ENCODE results near the gene KIAA0513.

Gene KIAA0513

GRCh38 chr16:85019659-85020245, 7.8 kb upstream of the KIAA0513 start:
- no peak overlapping the region for H3K27ac ChIP-seq (replicated peaks)
- TF ChIP-seq SPI1 (IDR thresholded peaks at IDR 0.05; ENCODE audit: borderline replicate concordance, low read depth) (no peak), POLR2AphosphoS5 (IDR thresholded peaks at IDR 0.05; ENCODE audit: low read depth) (no peak), GABPA (IDR thresholded peaks at IDR 0.05; ENCODE audit: low read depth) (no peak)
- TF ChIP-seq, protein P1, sequence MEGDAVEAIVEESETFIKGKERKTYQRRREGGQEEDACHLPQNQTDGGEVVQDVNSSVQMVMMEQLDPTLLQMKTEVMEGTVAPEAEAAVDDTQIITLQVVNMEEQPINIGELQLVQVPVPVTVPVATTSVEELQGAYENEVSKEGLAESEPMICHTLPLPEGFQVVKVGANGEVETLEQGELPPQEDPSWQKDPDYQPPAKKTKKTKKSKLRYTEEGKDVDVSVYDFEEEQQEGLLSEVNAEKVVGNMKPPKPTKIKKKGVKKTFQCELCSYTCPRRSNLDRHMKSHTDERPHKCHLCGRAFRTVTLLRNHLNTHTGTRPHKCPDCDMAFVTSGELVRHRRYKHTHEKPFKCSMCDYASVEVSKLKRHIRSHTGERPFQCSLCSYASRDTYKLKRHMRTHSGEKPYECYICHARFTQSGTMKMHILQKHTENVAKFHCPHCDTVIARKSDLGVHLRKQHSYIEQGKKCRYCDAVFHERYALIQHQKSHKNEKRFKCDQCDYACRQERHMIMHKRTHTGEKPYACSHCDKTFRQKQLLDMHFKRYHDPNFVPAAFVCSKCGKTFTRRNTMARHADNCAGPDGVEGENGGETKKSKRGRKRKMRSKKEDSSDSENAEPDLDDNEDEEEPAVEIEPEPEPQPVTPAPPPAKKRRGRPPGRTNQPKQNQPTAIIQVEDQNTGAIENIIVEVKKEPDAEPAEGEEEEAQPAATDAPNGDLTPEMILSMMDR (IDR thresholded peaks at IDR 0.05; ENCODE audit: insufficient read depth, low read length) = no peak
- TF ChIP-seq, protein P2, sequence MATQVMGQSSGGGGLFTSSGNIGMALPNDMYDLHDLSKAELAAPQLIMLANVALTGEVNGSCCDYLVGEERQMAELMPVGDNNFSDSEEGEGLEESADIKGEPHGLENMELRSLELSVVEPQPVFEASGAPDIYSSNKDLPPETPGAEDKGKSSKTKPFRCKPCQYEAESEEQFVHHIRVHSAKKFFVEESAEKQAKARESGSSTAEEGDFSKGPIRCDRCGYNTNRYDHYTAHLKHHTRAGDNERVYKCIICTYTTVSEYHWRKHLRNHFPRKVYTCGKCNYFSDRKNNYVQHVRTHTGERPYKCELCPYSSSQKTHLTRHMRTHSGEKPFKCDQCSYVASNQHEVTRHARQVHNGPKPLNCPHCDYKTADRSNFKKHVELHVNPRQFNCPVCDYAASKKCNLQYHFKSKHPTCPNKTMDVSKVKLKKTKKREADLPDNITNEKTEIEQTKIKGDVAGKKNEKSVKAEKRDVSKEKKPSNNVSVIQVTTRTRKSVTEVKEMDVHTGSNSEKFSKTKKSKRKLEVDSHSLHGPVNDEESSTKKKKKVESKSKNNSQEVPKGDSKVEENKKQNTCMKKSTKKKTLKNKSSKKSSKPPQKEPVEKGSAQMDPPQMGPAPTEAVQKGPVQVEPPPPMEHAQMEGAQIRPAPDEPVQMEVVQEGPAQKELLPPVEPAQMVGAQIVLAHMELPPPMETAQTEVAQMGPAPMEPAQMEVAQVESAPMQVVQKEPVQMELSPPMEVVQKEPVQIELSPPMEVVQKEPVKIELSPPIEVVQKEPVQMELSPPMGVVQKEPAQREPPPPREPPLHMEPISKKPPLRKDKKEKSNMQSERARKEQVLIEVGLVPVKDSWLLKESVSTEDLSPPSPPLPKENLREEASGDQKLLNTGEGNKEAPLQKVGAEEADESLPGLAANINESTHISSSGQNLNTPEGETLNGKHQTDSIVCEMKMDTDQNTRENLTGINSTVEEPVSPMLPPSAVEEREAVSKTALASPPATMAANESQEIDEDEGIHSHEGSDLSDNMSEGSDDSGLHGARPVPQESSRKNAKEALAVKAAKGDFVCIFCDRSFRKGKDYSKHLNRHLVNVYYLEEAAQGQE (IDR thresholded peaks at IDR 0.05; ENCODE audit: insufficient replicate concordance, low read depth) = no peak
- H3K4me3 ChIP-seq (replicated peaks; ENCODE audit: insufficient read depth, low read length) = no peak overlapping the region
- no peaks in the 10 kb centered on the region for H3K27me3 ChIP-seq (ENCODE audit: insufficient read depth, poor library complexity, severe bottlenecking)
- DNase-seq (ENCODE audit: low read depth in 1 of 2, low spot score in 1 of 2) = no peak

DNA sequence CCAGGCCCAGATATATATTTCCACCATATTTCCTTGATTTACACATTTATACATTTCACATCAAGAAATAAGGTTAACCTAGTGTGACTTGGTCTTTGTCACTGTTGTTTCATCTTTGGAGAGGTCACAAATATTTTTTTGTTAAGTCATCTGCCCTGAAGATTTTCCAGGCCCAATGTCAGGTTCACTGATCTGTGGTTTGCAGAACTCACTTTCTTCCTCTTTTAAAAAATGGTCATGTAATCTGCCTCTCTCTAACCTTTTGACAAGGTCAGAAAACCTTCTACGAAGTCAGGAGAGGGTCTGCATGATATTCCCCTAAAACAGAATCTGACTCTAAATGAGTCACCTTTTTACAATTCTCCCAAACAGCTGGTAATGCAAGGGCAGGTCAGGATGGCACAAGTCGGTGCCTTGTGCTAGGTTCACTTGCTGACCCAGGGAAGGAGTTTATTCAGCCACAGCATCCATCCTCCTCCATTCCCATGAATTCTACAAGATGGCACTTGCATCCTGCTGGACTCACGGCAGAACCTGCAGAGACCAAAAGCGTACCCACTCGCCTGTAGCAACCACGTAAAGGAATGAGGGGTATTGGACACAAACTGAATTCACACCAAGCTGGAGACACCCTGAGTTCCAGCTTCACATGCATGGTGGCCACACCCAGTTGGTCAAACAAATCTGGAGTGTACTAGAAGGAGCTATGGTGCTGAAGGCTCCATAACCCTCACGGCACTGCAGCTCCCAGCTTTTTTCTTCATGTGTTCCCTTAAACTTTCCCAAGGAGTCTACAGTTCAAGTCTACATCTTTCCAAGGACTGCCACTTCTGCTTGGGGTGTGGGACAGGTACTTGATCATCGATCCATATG, 1.6 kb upstream of the KIAA0513 start:
- Histone ChIP-seq H3K27me3 (ENCODE audit: insufficient read depth, poor library complexity, severe bottlenecking) (peaks cover 6% of the 10 kb centered on the region), H3K4me3 (replicated peaks; ENCODE audit: insufficient read depth, low read length) (no peak overlapping the region), H3K27ac (replicated peaks) (peak overlapping the region; percentile 53)
- TF ChIP-seq GABPA (IDR thresholded peaks at IDR 0.05; ENCODE audit: low read depth) (no peak), SPI1 (IDR thresholded peaks at IDR 0.05; ENCODE audit: borderline replicate concordance, low read depth) (peak; percentile 2; the same call in 1 of the 2 replicates)
- DNase-seq (ENCODE audit: low read depth in 1 of 2, low spot score in 1 of 2) = peak in 1 of 2 experiments; percentile 64

DNA sequence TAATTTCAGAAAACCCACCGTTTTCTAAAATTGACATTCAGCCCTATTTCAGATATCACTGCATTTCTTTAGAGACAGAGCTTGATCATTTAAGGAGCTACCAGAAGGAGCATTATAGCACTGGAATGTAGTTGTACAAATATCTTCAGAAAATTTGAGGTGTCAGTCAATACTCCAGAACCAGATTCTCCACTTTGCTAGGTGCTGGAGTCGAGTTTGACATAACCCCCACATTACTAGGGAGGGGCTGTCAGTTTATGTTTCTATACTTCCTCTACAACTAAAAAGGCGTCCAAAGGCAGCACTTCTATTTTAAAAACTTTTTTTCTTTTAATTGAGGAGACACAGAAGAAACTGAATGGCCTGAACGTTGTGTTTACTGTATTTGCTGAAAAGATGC, 892 bp upstream of the KIAA0513 start:
- TF ChIP-seq GABPA (IDR thresholded peaks at IDR 0.05; ENCODE audit: low read depth) (no peak), SPI1 (IDR thresholded peaks at IDR 0.05; ENCODE audit: borderline replicate concordance, low read depth) (no peak), POLR2AphosphoS5 (IDR thresholded peaks at IDR 0.05; ENCODE audit: low read depth) (no peak)
- TF ChIP-seq, protein P2 (IDR thresholded peaks at IDR 0.05; ENCODE audit: insufficient replicate concordance, low read depth) = no peak
- TF ChIP-seq, protein P1 (IDR thresholded peaks at IDR 0.05; ENCODE audit: insufficient read depth, low read length) = no peak
- DNase-seq (ENCODE audit: low read depth in 1 of 2, low spot score in 1 of 2) = no peak
- H3K4me3 ChIP-seq (replicated peaks; ENCODE audit: insufficient read depth, low read length) = no peak overlapping the region
- H3K27ac ChIP-seq (replicated peaks) = peak overlapping the region; percentile 65; the same call in 1 of the 2 replicates
- peaks cover 8% of the 10 kb centered on the region for H3K27me3 ChIP-seq (ENCODE audit: insufficient read depth, poor library complexity, severe bottlenecking)

GRCh38 chr16:85027958-85028684, 526 bp downstream of the KIAA0513 start:
- Histone ChIP-seq H3K27me3 (ENCODE audit: insufficient read depth, poor library complexity, severe bottlenecking) (peaks cover 8% of the 10 kb centered on the region), H3K4me3 (replicated peaks; ENCODE audit: insufficient read depth, low read length) (peak overlapping the region; percentile 64), H3K27ac (replicated peaks) (no peak overlapping the region; the same call in 1 of the 2 replicates)
- TF ChIP-seq GABPA (IDR thresholded peaks at IDR 0.05; ENCODE audit: low read depth) = no peak
- TF ChIP-seq, protein P1 (IDR thresholded peaks at IDR 0.05; ENCODE audit: insufficient read depth, low read length) = no peak
- DNase-seq (ENCODE audit: low read depth in 1 of 2, low spot score in 1 of 2) = no peak
